Vagina (tissue), 2 donors: ENCODE measurements around the gene B3GAT3. TPM values are rescaled to one million over a fixed set of nuclear protein-coding genes. Genes with fewer than 3 reads are reported as not detected.
A peak's percentile ranks its signal among the peaks of the same experiment; 100 is the strongest.
"Not testable (repeated sequence)": the region's sequence is repeated elsewhere in the genome, so short reads cannot be mapped to it uniquely, and the experiment has no call there.

ENCODE experiments used
- DNase-seq, 2 donors: peaks; one replicate each; pipeline ENCODE4 v3.0.0-alpha.2; 2017; ENCODE audit errors: extremely low spot score in 2 of 2
- H3K27ac ChIP-seq: fragments of 200-600 bp; sonication (generic); one replicate; pipeline ENCODE4 v1.5.1; 2019
- H3K27me3 ChIP-seq: fragments of 200-600 bp; sonication (generic); one replicate; pipeline ENCODE4 v1.5.1; 2019
- H3K36me3 ChIP-seq, 2 donors: fragments of 200-600 bp; sonication (generic); one replicate each; pipeline ENCODE4 v1.5.1; 2017 to 2019
- H3K4me1 ChIP-seq: fragments of 200-600 bp; sonication (generic); one replicate; pipeline ENCODE4 v1.5.1; 2019
- H3K4me3 ChIP-seq, 2 donors: fragments of 200-600 bp; sonication (generic); 1 replicate in 1 of 2; 2 replicates in 1 of 2; pipeline ENCODE4 v1.5.1; 2016 to 2019
- H3K9me3 ChIP-seq: fragments of 200-600 bp; sonication (generic); one replicate; pipeline ENCODE4 v1.5.1; 2019
- CTCF ChIP-seq, 3 experiments: fragments of 450-650 bp in 2 of 3; fragments of 200-600 bp in 1 of 3; sonication (generic) in 1 of 3; IDR thresholded peaks; one replicate each; pipeline ENCODE4 v1.5.1; 2017 to 2019; ENCODE audit warnings: antibody characterized with exemption in 3 of 3, mild to moderate bottlenecking in 2 of 3, moderate library complexity in 2 of 3
- POLR2A ChIP-seq, 2 donors: fragments of 450-650 bp; IDR thresholded peaks; one replicate each; pipeline ENCODE4 v1.6.1; 2017; ENCODE audit warnings: antibody characterized with exemption in 2 of 2, mild to moderate bottlenecking in 2 of 2, moderate library complexity in 2 of 2
- POLR2AphosphoS5 ChIP-seq, 2 donors: sonication (generic); formaldehyde crosslinking; IDR thresholded peaks; one replicate each; pipeline ENCODE4 v1.9.0; 2017; ENCODE audit warnings: antibody characterized with exemption in 2 of 2, mild to moderate bottlenecking in 2 of 2, low read depth in 1 of 2; ENCODE audit not compliant: insufficient read depth in 1 of 2
- intact Hi-C: fragments of 100-400 bp; cut with DNase I; formaldehyde crosslinking; loops from one replicate; pipeline ENCODE4 v1.15.1; 2023
- total RNA-seq: library from RNA; depleted of rRNA; stranded (reverse); fragments of >200 nt; gene quantifications from one replicate; pipeline ENCODE4 v1.2.3, GENCODE V29; 2016

Gene B3GAT3
- total RNA-seq, 1 donor from 2014 or later: 41.7 TPM

GRCh38 chr11:62656796-62657429 lies 35.1 kb upstream of the B3GAT3 start:
- DNase-seq: no peak
- Histone ChIP-seq H3K27ac (no peak overlapping the region), H3K36me3 (no peaks in the 10 kb centered on the region), H3K4me1 (peaks cover 9% of the 10 kb centered on the region), H3K4me3 (no peak overlapping the region), H3K9me3 (no peaks in the 10 kb centered on the region), H3K27me3 (no peaks in the 10 kb centered on the region)
- intact Hi-C loops: no loop called here
- TF ChIP-seq CTCF (IDR thresholded peaks at IDR 0.05) (no peak), POLR2AphosphoS5 (IDR thresholded peaks at IDR 0.05; ENCODE audit: insufficient read depth in 1 of 2, low read depth in 1 of 2) (no peak), POLR2A (IDR thresholded peaks at IDR 0.05) (no peak)

DNA sequence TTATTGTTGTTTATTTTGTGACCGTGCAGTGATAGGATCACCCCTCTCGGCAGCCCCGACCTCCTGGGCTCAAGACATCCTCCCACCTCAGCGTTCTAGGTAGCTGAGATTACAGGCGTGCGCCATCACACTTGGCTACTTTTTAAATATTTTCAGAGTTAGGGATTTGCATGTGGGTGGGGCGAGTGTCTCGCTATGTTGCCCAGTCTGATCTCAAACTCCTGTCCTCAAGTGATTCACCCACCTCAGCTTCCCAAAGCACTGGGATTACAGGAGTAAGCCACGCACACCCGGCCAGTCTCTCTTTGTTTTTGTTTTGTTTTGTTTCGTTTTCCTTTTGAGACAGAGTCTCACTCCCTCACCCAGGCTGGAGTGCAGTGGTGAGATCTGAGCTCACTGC lies 32.5 kb upstream of the B3GAT3 start:
- Histone ChIP-seq H3K27me3 (no peaks in the 10 kb centered on the region), H3K9me3 (no peaks in the 10 kb centered on the region), H3K36me3 (peaks cover 0 to 3% of the 10 kb centered on the region in 2 donors), H3K4me3 (no peak overlapping the region), H3K27ac (no peak overlapping the region), H3K4me1 (peaks cover 20% of the 10 kb centered on the region)
- DNase-seq: no peak
- intact Hi-C loops: no loop called here
- TF ChIP-seq CTCF (IDR thresholded peaks at IDR 0.05) (no peak), POLR2AphosphoS5 (IDR thresholded peaks at IDR 0.05; ENCODE audit: insufficient read depth in 1 of 2, low read depth in 1 of 2) (no peak), POLR2A (IDR thresholded peaks at IDR 0.05) (no peak)

DNA sequence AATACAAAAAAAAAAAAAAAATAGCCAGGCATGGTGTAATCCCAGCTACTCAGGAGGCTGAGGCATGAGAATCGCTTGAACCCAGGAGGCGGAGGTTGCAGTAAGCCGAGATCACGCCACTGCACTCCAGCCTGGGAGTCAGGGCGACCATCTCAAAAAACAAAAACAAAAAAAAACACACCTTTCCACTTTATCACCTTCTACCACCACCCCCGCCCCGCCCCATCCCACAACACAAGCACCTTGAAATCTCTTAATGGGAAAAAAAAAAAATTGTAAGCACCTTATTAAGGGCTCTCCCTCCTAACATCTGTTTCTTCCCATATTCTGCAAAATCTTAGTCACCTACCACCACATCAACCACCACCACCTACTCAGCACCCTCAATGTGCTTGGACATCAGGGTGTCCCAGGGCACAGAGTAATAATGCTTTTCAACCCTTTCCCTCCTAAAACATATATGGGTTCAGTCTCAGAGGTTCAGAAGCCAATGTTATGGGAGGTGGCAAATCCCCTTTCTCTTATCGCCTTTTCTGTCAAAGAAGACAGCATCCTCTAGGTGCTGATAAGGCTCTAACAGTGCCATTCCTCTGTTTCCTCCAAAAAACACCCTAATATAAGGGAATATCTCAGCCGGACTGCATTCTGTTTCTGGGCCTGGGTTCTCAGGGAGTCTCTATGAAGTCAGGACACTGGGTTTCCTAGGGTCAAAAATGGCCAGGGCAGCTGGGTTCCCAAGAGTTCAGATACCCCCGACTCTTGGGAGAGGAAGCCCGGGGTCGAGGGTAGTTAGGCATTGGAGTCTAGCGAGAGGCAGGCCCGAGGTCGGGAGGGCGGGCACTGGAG lies 30.6 kb upstream of the B3GAT3 start:
- TF ChIP-seq POLR2AphosphoS5 (IDR thresholded peaks at IDR 0.05; ENCODE audit: insufficient read depth in 1 of 2, low read depth in 1 of 2): no peak
- TF ChIP-seq POLR2A (IDR thresholded peaks at IDR 0.05): no peak
- no peak for TF ChIP-seq CTCF (IDR thresholded peaks at IDR 0.05)
- no peaks in the 10 kb centered on the region for H3K27me3 ChIP-seq
- no peak for DNase-seq

GRCh38 chr11:62650283-62650682 lies 28.5 kb upstream of the B3GAT3 start:
- H3K4me3 ChIP-seq, H3K27ac ChIP-seq, H3K9me3 ChIP-seq, DNase-seq, intact Hi-C loops, H3K27me3 ChIP-seq: not testable (repeated sequence)
- peaks cover 32% of the 10 kb centered on the region for H3K4me1 ChIP-seq
- peaks cover 0 to 16% of the 10 kb centered on the region in 2 donors for H3K36me3 ChIP-seq

More for the DNA sequence above, 30.6 kb upstream of the B3GAT3 start:
- Histone ChIP-seq H3K4me1 (peaks cover 20% of the 10 kb centered on the region), H3K36me3 (peaks cover 0 to 16% of the 10 kb centered on the region in 2 donors), H3K4me3 (peak overlapping the region; percentile 86 to 94), H3K27ac (peak overlapping the region; percentile 93), H3K9me3 (no peaks in the 10 kb centered on the region)
- intact Hi-C loops: no loop called here

DNA sequence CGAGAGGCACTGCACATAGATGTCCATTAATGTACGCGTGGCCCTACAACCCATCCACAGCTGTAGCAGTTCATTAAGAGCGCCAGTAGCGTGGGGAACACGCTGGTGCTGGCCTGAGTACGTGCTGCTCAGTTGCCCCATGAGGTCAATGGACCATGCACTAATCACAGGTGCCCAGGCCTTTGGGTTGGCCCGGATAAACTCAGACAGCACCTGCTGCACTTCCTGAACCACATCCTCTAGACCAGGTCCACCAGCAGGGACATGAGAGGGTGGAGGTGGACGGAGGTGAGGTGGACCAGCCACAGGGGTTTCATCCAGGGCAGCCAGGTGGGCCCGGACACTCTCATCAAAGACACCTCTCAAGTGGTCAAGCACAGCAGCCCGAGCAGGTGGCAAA lies 27.7 kb upstream of the B3GAT3 start:
- Histone ChIP-seq H3K27me3 (no peaks in the 10 kb centered on the region), H3K4me3 (no peak overlapping the region), H3K27ac (no peak overlapping the region), H3K4me1 (peaks cover 40% of the 10 kb centered on the region), H3K9me3 (no peaks in the 10 kb centered on the region), H3K36me3 (peaks cover 0 to 17% of the 10 kb centered on the region in 2 donors)
- DNase-seq: no peak
- intact Hi-C loops: no loop called here
- TF ChIP-seq POLR2A (IDR thresholded peaks at IDR 0.05) (no peak), CTCF (IDR thresholded peaks at IDR 0.05) (no peak), POLR2AphosphoS5 (IDR thresholded peaks at IDR 0.05; ENCODE audit: insufficient read depth in 1 of 2, low read depth in 1 of 2) (no peak)
